ENCODE measurements around the gene TBK1. TPM values are rescaled to one million over a fixed set of nuclear protein-coding genes. Genes with fewer than 3 reads are reported as not detected.

The TBK1 gene
- polyA plus RNA-seq, 3 donors, result 14.3 to 24.7 (median 15.5) TPM

- no peaks in the 10 kb centered on the region for H4K20me1 ChIP-seq (ENCODE audit: insufficient read depth, low read length)
- no peak overlapping the region for H3K4me2 ChIP-seq (replicated peaks; ENCODE audit: extremely low read depth, low read length, poor library complexity, severe bottlenecking)
- no peak overlapping the region for H3K4me3 ChIP-seq (replicated peaks in 1 of 3; ENCODE audit: low read depth in 2 of 3, low read length in 3 of 3)
- H3K79me2 ChIP-seq (ENCODE audit: insufficient read depth, low read length), result no peaks in the 10 kb centered on the region
- no peak for TF ChIP-seq CTCF (IDR thresholded peaks at IDR 0.05)
- peaks cover 58 to 86% of the 10 kb centered on the region in 2 donors for H3K36me3 ChIP-seq (replicated peaks in 1 of 2; ENCODE audit: control insufficient read depth in 1 of 2, insufficient read depth in 2 of 2, low read length in 2 of 2)
- no peaks in the 10 kb centered on the region for H3K27me3 ChIP-seq (ENCODE audit: control insufficient read depth in 2 of 2, insufficient read depth in 2 of 2, low read length in 2 of 2)
- Mint-ChIP-seq H3K36me3 (peaks cover 63 to 79% of the 10 kb centered on the region in 2 donors), H3K27me3 (ENCODE audit: low read depth in 3 of 3) (peaks cover 0 to 1% (median 0%) of the 10 kb centered on the region in 3 donors), H3K4me3 (no peak overlapping the region), H3K27ac (no peak overlapping the region), H3K4me1 (peaks cover 14% of the 10 kb centered on the region), H3K9me3 (peaks cover 0 to 2% (median 0%) of the 10 kb centered on the region in 7 donors)
- peaks cover 9 to 17% of the 10 kb centered on the region in 2 donors for H3K4me1 ChIP-seq (ENCODE audit: control insufficient read depth in 1 of 2, insufficient read depth in 2 of 2, low read length in 2 of 2)
- H3K27ac ChIP-seq (ENCODE audit: low read depth in 1 of 2, low read length in 2 of 2), result no peak overlapping the region
- no peak overlapping the region for H3K9ac ChIP-seq (ENCODE audit: insufficient read depth, low read length, poor library complexity, severe bottlenecking)
- no peak overlapping the region for H2AFZ ChIP-seq (ENCODE audit: insufficient read depth, low read depth, low read length, poor library complexity, severe bottlenecking)
- no peaks in the 10 kb centered on the region for H3K9me3 ChIP-seq (replicated peaks in 1 of 2; ENCODE audit: control insufficient read depth in 1 of 2, insufficient read depth in 1 of 2, low read length in 2 of 2)
- WGBS (ENCODE audit: insufficient coverage), result no CpG with 5 or more reads among the region's 1 CpG
- DNase-seq, result no peak
- intact Hi-C loops (cut with micrococcal nuclease), result loop anchor here in 1 of 2 donors (10.0 kb wide), 1 partner anchor 73 kb away; no protein-coding TSS in a partner anchor
These were observed 45.6 kb downstream of the TBK1 start for GRCh38 chr12:64497484-64497883.

GRCh38 chr12:64497903-64498302, 46.0 kb downstream of the TBK1 start:
- Histone ChIP-seq H3K9ac (ENCODE audit: insufficient read depth, low read length, poor library complexity, severe bottlenecking) (no peak overlapping the region), H3K9me3 (replicated peaks in 1 of 2; ENCODE audit: control insufficient read depth in 1 of 2, insufficient read depth in 1 of 2, low read length in 2 of 2) (no peaks in the 10 kb centered on the region), H3K27ac (ENCODE audit: low read depth in 1 of 2, low read length in 2 of 2) (no peak overlapping the region), H3K4me1 (ENCODE audit: control insufficient read depth in 1 of 2, insufficient read depth in 2 of 2, low read length in 2 of 2) (peaks cover 9 to 17% of the 10 kb centered on the region in 2 donors), H3K79me2 (ENCODE audit: insufficient read depth, low read length) (no peaks in the 10 kb centered on the region), H3K4me3 (replicated peaks in 1 of 3; ENCODE audit: low read depth in 2 of 3, low read length in 3 of 3) (no peak overlapping the region), H2AFZ (ENCODE audit: insufficient read depth, low read depth, low read length, poor library complexity, severe bottlenecking) (no peak overlapping the region), H3K27me3 (ENCODE audit: control insufficient read depth in 2 of 2, insufficient read depth in 2 of 2, low read length in 2 of 2) (no peaks in the 10 kb centered on the region), H3K4me2 (replicated peaks; ENCODE audit: extremely low read depth, low read length, poor library complexity, severe bottlenecking) (no peak overlapping the region), H4K20me1 (ENCODE audit: insufficient read depth, low read length) (no peaks in the 10 kb centered on the region), H3K36me3 (replicated peaks in 1 of 2; ENCODE audit: control insufficient read depth in 1 of 2, insufficient read depth in 2 of 2, low read length in 2 of 2) (peaks cover 58 to 82% of the 10 kb centered on the region in 2 donors)
- peaks cover 66 to 78% of the 10 kb centered on the region in 2 donors for H3K36me3 Mint-ChIP-seq
- DNase-seq, result no peak
- H3K9me3 Mint-ChIP-seq, result peaks cover 0 to 2% (median 0%) of the 10 kb centered on the region in 7 donors
- intact Hi-C loops (cut with micrococcal nuclease), result loop anchor here in 1 of 2 donors (10.0 kb wide), 1 partner anchor 73 kb away; no protein-coding TSS in a partner anchor
- H3K4me3 Mint-ChIP-seq, result no peak overlapping the region
- no peak overlapping the region for H3K27ac Mint-ChIP-seq
- no CpG with 5 or more reads among the region's 1 CpG for WGBS (ENCODE audit: insufficient coverage)
- no peak for TF ChIP-seq CTCF (IDR thresholded peaks at IDR 0.05)
- peaks cover 14% of the 10 kb centered on the region for H3K4me1 Mint-ChIP-seq
- peaks cover 0 to 1% (median 0%) of the 10 kb centered on the region in 3 donors for H3K27me3 Mint-ChIP-seq (ENCODE audit: low read depth in 3 of 3)

Data from CD14-positive monocyte (primary cell).